Adrenal gland (tissue), 5 donors: Measurements from ENCODE around the gene ELN.

Experiments used
- CTCF ChIP-seq, 6 experiments: fragments of 450-650 bp in 4 of 6; fragments of 200-600 bp in 2 of 6; sonication (generic) in 1 of 6; IDR thresholded peaks; 1 replicate in 5 of 6; 2 replicates in 1 of 6; pipeline versions ENCODE4 v1.5.1 to v1.8.0; 2016 to 2021; ENCODE audit warnings: antibody characterized with exemption in 6 of 6, mild to moderate bottlenecking in 2 of 6, moderate library complexity in 1 of 6
- POLR2A ChIP-seq, 2 donors: fragments of 450-650 bp; IDR thresholded peaks; one replicate each; pipeline ENCODE4 v1.6.1; 2017; ENCODE audit warnings: antibody characterized with exemption in 2 of 2, mild to moderate bottlenecking in 2 of 2, moderate library complexity in 1 of 2
- donor health status: DM: no; HTN: no; CAD: no.

- TF ChIP-seq POLR2A (IDR thresholded peaks at IDR 0.05) (no peak), CTCF (IDR thresholded peaks at IDR 0.05) (no peak)
These were observed 33.2 kb upstream of the ELN start for GRCh38 chr7:73994761-73995160.
